Chondrocyte (in vitro differentiated cells): ENCODE measurements around the gene GAB4. TPM values are rescaled to one million over a fixed set of nuclear protein-coding genes. Genes with fewer than 3 reads are reported as not detected.

Experiments used
- DNase-seq: peaks from one replicate; pipeline ENCODE4 v3.0.0; 2021; ENCODE audit warnings: mixed read lengths, low spot score
- H3K27ac Mint-ChIP-seq: one replicate; pipeline ENCODE4 v1.8.0; 2021; ENCODE audit warnings: mild to moderate bottlenecking, moderate library complexity, mixed read lengths; ENCODE audit not compliant: unreplicated experiment
- H3K27me3 Mint-ChIP-seq: 2 replicates; pipeline ENCODE4 v1.8.0; 2021; ENCODE audit warnings: low read depth, mixed read lengths
- H3K36me3 Mint-ChIP-seq: 2 replicates; pipeline ENCODE4 v1.8.0; 2021; ENCODE audit warnings: low read depth, mixed read lengths
- H3K4me1 Mint-ChIP-seq: 2 replicates; pipeline ENCODE4 v1.8.0; 2021; ENCODE audit warnings: low read depth, mild to moderate bottlenecking, mixed read lengths
- H3K4me3 Mint-ChIP-seq: one replicate; pipeline ENCODE4 v1.8.0; 2021; ENCODE audit warnings: mild to moderate bottlenecking, moderate library complexity, mixed read lengths; ENCODE audit not compliant: unreplicated experiment
- H3K9me3 Mint-ChIP-seq: 2 replicates; pipeline ENCODE4 v1.8.0; 2021; ENCODE audit warnings: low read depth, mixed read lengths
- CTCF ChIP-seq: fragments of 200-600 bp; sonication (generic); IDR thresholded peaks from 2 replicates; pipeline ENCODE4 v1.5.0; 2021; ENCODE audit warnings: antibody characterized with exemption, mild to moderate bottlenecking, moderate library complexity
- long read RNA-seq: library from polyadenylated mRNA; stranded (forward); transcript quantifications from one replicate; pipeline ENCODE4 v2.0.0, GENCODE V29; 2021
- total RNA-seq: library from RNA; stranded (reverse); gene quantifications from 3 replicates; pipeline ENCODE4 v1.2.1, GENCODE V29; 2021

GAB4 gene
- total RNA-seq: not detected in 3 replicates
- long read RNA-seq: 0 reads

GRCh38 chr22:17007852-17008731 lies at the start of gene GAB4:
GAB4 (minus strand) TSS chr22:17008222; CDS start chr22:17008114, 108 bp downstream.
- TF ChIP-seq CTCF: no peak
- no peak within 1 kb of the TSS for H3K4me3 Mint-ChIP-seq
- no peaks in the 10 kb centered on the region for H3K36me3 Mint-ChIP-seq
- DNase-seq: no peak
- no peaks in the 10 kb centered on the region for H3K27me3 Mint-ChIP-seq
- H3K27ac Mint-ChIP-seq: no peak within 1 kb of the TSS
- peaks cover 38% of the 10 kb centered on the region for H3K9me3 Mint-ChIP-seq
- no peaks in the 10 kb centered on the region for H3K4me1 Mint-ChIP-seq

GRCh38 chr22:17056807-17057206 lies 48.8 kb upstream of the GAB4 start:
- Mint-ChIP-seq H3K36me3 (no peaks in the 10 kb centered on the region), H3K4me1 (peaks cover 2% of the 10 kb centered on the region), H3K9me3 (no peaks in the 10 kb centered on the region), H3K4me3 (no peak overlapping the region), H3K27ac (no peak overlapping the region), H3K27me3 (peaks cover 40% of the 10 kb centered on the region)
- TF ChIP-seq CTCF: no peak
- no peak for DNase-seq

GRCh38 chr22:17056058-17056457 lies 48.0 kb upstream of the GAB4 start:
- DNase-seq: no peak
- peaks cover 2% of the 10 kb centered on the region for H3K4me1 Mint-ChIP-seq
- peaks cover 42% of the 10 kb centered on the region for H3K27me3 Mint-ChIP-seq
- no peak overlapping the region for H3K4me3 Mint-ChIP-seq
- H3K9me3 Mint-ChIP-seq: no peaks in the 10 kb centered on the region
- TF ChIP-seq CTCF: no peak
- H3K36me3 Mint-ChIP-seq: no peaks in the 10 kb centered on the region
- no peak overlapping the region for H3K27ac Mint-ChIP-seq

GRCh38 chr22:17047656-17048055 lies 39.6 kb upstream of the GAB4 start:
- Mint-ChIP-seq H3K27me3 (peaks cover 26% of the 10 kb centered on the region), H3K27ac (no peak overlapping the region), H3K9me3 (no peaks in the 10 kb centered on the region), H3K4me3 (no peak overlapping the region), H3K36me3 (no peaks in the 10 kb centered on the region), H3K4me1 (no peaks in the 10 kb centered on the region)
- no peak for DNase-seq
- no peak for TF ChIP-seq CTCF

- no peak overlapping the region for H3K27ac Mint-ChIP-seq
- no peak for TF ChIP-seq CTCF
- no peak overlapping the region for H3K4me3 Mint-ChIP-seq
- H3K27me3 Mint-ChIP-seq: peaks cover 25% of the 10 kb centered on the region
- no peaks in the 10 kb centered on the region for H3K4me1 Mint-ChIP-seq
- H3K36me3 Mint-ChIP-seq: no peaks in the 10 kb centered on the region
- DNase-seq: no peak
- H3K9me3 Mint-ChIP-seq: no peaks in the 10 kb centered on the region
These were observed 38.7 kb upstream of the GAB4 start for GRCh38 chr22:17046566-17047348.
